Measurements from ENCODE around the gene NRP1. TPM values are rescaled to one million over a fixed set of nuclear protein-coding genes. Genes with fewer than 3 reads are reported as not detected.
A peak's percentile ranks its signal among the peaks of the same experiment; 100 is the strongest.

NRP1 gene
- polyA plus RNA-seq, 2 of the 4 experiments (the other 2 are of a cell fraction) = 121 to 259 TPM

DNA sequence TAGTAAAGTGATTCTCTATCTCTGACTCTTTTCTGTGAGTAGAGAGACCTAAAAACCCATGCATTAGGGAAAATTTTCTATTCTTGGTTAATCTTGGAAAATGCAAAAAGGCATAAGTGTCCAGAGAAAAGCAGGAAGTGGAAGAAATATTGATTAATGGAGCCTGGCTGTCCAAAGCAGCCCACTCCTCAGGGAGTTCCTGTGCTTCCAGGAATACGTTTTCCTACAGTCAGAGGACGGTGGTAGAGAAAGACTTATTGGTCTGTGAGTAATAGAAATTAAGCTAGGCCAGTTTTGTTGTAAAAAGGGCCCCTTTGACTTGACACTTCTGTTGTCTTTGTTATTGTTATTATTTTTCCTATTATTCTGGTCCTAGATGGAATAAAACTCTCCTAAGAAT lies 157.8 kb downstream of the NRP1 start:
- Histone ChIP-seq H3K9me3 (no peaks in the 10 kb centered on the region), H3K4me3 (no peak overlapping the region), H3K4me1 (peaks cover 44% of the 10 kb centered on the region), H3K4me2 (no peak overlapping the region), H3K27ac (no peak overlapping the region)
- CTCF ChIA-PET = no interaction called here
- 85% methylated on average over 2 of the region's 2 CpGs for WGBS (ENCODE audit: missing lambda C conversion rate)
- FAIRE-seq (no peak), DNase-seq (ENCODE audit: low read depth in 1 of 2, low spot score in 1 of 2) (no peak), ATAC-seq (no peak)
- POLR2A ChIA-PET = no interaction called here
- no peak for TF ChIP-seq HOXB5 (CRISPR knock-in tag; IDR thresholded peaks at IDR 0.05)
- no peak for TF ChIP-seq ZSCAN20 (CRISPR knock-in tag; IDR thresholded peaks at IDR 0.05)

DNA sequence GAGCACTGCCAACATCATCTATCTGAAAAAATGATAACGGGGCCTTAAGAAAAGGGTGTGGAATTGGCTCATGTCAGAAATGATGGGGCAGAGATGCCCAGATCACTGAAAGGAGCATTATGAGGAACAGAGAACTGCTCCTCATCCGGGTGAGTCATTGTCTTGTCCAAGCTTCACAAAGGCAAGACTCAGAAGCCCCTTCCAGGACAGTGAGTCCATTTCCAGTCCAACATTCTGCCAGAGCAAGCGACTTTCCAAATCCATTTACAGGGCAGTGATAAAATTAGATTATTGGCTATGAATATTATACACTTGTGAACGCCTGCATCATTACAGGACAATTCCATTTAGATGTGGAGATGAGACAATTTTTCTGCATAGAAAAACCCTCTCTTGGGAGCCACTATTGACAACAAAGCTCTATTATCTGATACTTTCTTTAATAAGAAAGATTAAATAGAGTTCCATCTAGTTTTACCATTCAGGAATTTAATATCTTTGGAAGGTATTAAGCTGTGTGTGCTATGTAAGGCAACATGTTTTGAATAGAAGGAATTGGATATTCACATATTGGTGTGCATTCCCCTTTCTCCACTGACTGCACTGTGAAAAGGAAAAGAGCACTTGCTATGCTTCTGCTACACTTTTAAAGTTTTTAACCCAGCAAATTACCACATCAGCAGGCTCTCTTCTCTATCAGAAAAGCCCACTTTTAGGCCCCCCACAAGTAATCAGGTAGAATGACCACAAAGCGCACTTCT lies 159.6 kb downstream of the NRP1 start:
- ChIA-PET CTCF (no interaction called here), POLR2A (no interaction called here)

DNA sequence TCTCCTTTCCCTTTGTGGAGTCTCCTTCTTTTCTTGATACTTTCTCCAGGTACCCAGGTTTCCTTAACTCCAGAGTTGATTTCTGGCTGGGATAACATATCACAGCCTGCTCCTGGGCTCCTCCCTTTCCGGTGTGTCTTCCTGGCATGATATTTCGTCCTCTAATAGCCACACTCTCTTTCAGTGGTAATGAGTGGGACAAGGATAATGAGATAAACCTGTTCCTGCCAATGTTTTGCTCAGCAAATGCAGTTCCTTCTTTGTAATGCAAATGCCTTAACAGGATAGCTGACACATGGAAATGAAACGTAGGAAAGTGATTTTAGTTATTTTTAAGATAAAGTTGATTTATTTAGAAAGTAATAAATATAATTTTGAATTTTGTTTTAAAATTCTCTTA lies 168.6 kb downstream of the NRP1 start:
- H3K27ac ChIP-seq = peak overlapping the region in 1 of 2 experiments; percentile 70; a peak in 4 of 6 replicates
- POLR2A ChIA-PET = no interaction called here
- FAIRE-seq = no peak

More for the DNA sequence above, 159.6 kb downstream of the NRP1 start:
- H3K4me1 ChIP-seq = peaks cover 28% of the 10 kb centered on the region; the same call in 2 of the 3 replicates
- TF ChIP-seq, protein P1, sequence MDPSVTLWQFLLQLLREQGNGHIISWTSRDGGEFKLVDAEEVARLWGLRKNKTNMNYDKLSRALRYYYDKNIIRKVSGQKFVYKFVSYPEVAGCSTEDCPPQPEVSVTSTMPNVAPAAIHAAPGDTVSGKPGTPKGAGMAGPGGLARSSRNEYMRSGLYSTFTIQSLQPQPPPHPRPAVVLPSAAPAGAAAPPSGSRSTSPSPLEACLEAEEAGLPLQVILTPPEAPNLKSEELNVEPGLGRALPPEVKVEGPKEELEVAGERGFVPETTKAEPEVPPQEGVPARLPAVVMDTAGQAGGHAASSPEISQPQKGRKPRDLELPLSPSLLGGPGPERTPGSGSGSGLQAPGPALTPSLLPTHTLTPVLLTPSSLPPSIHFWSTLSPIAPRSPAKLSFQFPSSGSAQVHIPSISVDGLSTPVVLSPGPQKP (IDR thresholded peaks at IDR 0.05; ENCODE audit: low read depth, low read length) = no peak
- TF ChIP-seq EHMT2 (IDR thresholded peaks at IDR 0.05; ENCODE audit: low read depth) (no peak), RARB (CRISPR knock-in tag; IDR thresholded peaks at IDR 0.05) (no peak), FOSL2 (IDR thresholded peaks at IDR 0.05) (no peak), FOSL2 (CRISPR knock-in tag; IDR thresholded peaks at IDR 0.05) (peak; percentile 26; the same call in 1 of the 2 replicates), JUN (IDR thresholded peaks at IDR 0.05) (no peak), ZC3H11A (IDR thresholded peaks at IDR 0.05) (no peak), HOXB13 (CRISPR knock-in tag; IDR thresholded peaks at IDR 0.05; ENCODE audit: low read depth) (no peak)
- TF ChIP-seq, protein P2, sequence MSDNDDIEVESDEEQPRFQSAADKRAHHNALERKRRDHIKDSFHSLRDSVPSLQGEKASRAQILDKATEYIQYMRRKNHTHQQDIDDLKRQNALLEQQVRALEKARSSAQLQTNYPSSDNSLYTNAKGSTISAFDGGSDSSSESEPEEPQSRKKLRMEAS (IDR thresholded peaks at IDR 0.05) = 0 out of 2 replicates have a peak, but pooled peaks have one; percentile 6
- H3K4me2 ChIP-seq = no peak overlapping the region
- H3K9me3 ChIP-seq = no peaks in the 10 kb centered on the region
- peak; percentile 39 for FAIRE-seq
- no peak for DNase-seq (ENCODE audit: low read depth in 1 of 2, low spot score in 1 of 2)
- no peak overlapping the region for H3K4me3 ChIP-seq
- peak; percentile 41 to 56; a peak in 4 of 6 replicates for ATAC-seq
- H3K27ac ChIP-seq = peak overlapping the region in 1 of 2 experiments; percentile 58; a peak in 3 of 6 replicates
- WGBS (ENCODE audit: missing lambda C conversion rate) = 73% methylated on average over 5 of the region's 5 CpGs

More for the DNA sequence above, 168.6 kb downstream of the NRP1 start:
- H3K4me1 ChIP-seq = peaks cover 31% of the 10 kb centered on the region
- 88% methylated on average over 3 of the region's 3 CpGs for WGBS (ENCODE audit: missing lambda C conversion rate)
- H3K4me2 ChIP-seq = no peak overlapping the region
- DNase-seq (ENCODE audit: low read depth in 1 of 2, low spot score in 1 of 2) = no peak
- no peak overlapping the region for H3K4me3 ChIP-seq
- ATAC-seq = no peak
- CTCF ChIA-PET = interaction anchor here (1.0 kb wide), 1 partner anchor 27 kb away, joined by 3 read pairs; no protein-coding TSS in a partner anchor
- TF ChIP-seq FOSB (CRISPR knock-in tag; IDR thresholded peaks at IDR 0.05) (no peak), HEYL (CRISPR knock-in tag; IDR thresholded peaks at IDR 0.05) (no peak), MYC (IDR thresholded peaks at IDR 0.05; ENCODE audit: borderline replicate concordance, low read length) (no peak), MAZ (IDR thresholded peaks at IDR 0.05; ENCODE audit: borderline replicate concordance, low read depth, low read length) (no peak), RFX5 (IDR thresholded peaks at IDR 0.05) (no peak), HDAC2 (IDR thresholded peaks at IDR 0.05) (no peak), CBX8 (IDR thresholded peaks at IDR 0.05) (no peak), EHMT2 (IDR thresholded peaks at IDR 0.05; ENCODE audit: low read depth) (no peak), NFE2L2 (conservative IDR thresholded peaks at IDR 0.05; ENCODE audit: low read length) (no peak), CHD2 (IDR thresholded peaks at IDR 0.05; ENCODE audit: low read length, partially characterized antibody) (no peak), HOXB5 (CRISPR knock-in tag; IDR thresholded peaks at IDR 0.05) (no peak), FOXS1 (CRISPR knock-in tag; IDR thresholded peaks at IDR 0.05) (no peak), FOSL2 (IDR thresholded peaks at IDR 0.05) (no peak), FOSL2 (CRISPR knock-in tag; IDR thresholded peaks at IDR 0.05) (no peak)
- TF ChIP-seq, protein P3, sequence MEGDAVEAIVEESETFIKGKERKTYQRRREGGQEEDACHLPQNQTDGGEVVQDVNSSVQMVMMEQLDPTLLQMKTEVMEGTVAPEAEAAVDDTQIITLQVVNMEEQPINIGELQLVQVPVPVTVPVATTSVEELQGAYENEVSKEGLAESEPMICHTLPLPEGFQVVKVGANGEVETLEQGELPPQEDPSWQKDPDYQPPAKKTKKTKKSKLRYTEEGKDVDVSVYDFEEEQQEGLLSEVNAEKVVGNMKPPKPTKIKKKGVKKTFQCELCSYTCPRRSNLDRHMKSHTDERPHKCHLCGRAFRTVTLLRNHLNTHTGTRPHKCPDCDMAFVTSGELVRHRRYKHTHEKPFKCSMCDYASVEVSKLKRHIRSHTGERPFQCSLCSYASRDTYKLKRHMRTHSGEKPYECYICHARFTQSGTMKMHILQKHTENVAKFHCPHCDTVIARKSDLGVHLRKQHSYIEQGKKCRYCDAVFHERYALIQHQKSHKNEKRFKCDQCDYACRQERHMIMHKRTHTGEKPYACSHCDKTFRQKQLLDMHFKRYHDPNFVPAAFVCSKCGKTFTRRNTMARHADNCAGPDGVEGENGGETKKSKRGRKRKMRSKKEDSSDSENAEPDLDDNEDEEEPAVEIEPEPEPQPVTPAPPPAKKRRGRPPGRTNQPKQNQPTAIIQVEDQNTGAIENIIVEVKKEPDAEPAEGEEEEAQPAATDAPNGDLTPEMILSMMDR (IDR thresholded peaks at IDR 0.05) = no peak
- TF ChIP-seq, protein P4, sequence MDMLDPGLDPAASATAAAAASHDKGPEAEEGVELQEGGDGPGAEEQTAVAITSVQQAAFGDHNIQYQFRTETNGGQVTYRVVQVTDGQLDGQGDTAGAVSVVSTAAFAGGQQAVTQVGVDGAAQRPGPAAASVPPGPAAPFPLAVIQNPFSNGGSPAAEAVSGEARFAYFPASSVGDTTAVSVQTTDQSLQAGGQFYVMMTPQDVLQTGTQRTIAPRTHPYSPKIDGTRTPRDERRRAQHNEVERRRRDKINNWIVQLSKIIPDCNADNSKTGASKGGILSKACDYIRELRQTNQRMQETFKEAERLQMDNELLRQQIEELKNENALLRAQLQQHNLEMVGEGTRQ (IDR thresholded peaks at IDR 0.05) = no peak
- TF ChIP-seq, protein P1 (IDR thresholded peaks at IDR 0.05; ENCODE audit: low read depth, low read length) = no peak
- TF ChIP-seq, protein P5, sequence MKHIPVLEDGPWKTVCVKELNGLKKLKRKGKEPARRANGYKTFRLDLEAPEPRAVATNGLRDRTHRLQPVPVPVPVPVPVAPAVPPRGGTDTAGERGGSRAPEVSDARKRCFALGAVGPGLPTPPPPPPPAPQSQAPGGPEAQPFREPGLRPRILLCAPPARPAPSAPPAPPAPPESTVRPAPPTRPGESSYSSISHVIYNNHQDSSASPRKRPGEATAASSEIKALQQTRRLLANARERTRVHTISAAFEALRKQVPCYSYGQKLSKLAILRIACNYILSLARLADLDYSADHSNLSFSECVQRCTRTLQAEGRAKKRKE (CRISPR knock-in tag; IDR thresholded peaks at IDR 0.05; ENCODE audit: low read depth) = no peak
- H3K9me3 ChIP-seq = peaks cover 3% of the 10 kb centered on the region; the same call in 1 of the 3 replicates
